SK-N-SH (cell line): ENCODE results near the gene ZNF621.

Experiments used
- EP300 ChIP-seq, 2 experiments: IDR thresholded peaks; 2 replicates each; pipeline versions ENCODE4 v1.4.0 to v1.6.1; 2012; ENCODE audit warnings: borderline replicate concordance in 1 of 2, low read depth in 1 of 2, low read length in 1 of 2
- EZH2phosphoT487 ChIP-seq: fragments of 200-600 bp; sonication (generic); IDR thresholded peaks from 2 replicates; pipeline ENCODE4 v1.6.1; 2017; ENCODE audit warnings: low read depth, mixed run types, mild to moderate bottlenecking, antibody characterized with exemption, moderate library complexity, borderline replicate concordance
- FOXM1 ChIP-seq: IDR thresholded peaks from 2 replicates; pipeline ENCODE4 v1.4.0; 2012; ENCODE audit warnings: low read depth, mild to moderate bottlenecking
- JUND ChIP-seq: IDR thresholded peaks from 2 replicates; pipeline ENCODE4 v1.4.0; 2012
- NFIC ChIP-seq: IDR thresholded peaks from 2 replicates; pipeline ENCODE4 v1.4.0; 2012; ENCODE audit warnings: borderline replicate concordance
- POLR2AphosphoS5 ChIP-seq: IDR thresholded peaks from 2 replicates; pipeline ENCODE4 v1.6.1; 2012; ENCODE audit warnings: low read depth, low read length
- RAD21 ChIP-seq: IDR thresholded peaks from 2 replicates; pipeline ENCODE4 v1.6.1; 2012; ENCODE audit warnings: mild to moderate bottlenecking, low read length
- TAF1 ChIP-seq: IDR thresholded peaks from 2 replicates; pipeline ENCODE4 v1.6.1; 2012; ENCODE audit warnings: low read depth, mild to moderate bottlenecking, low read length, moderate library complexity, borderline replicate concordance
- YY1 ChIP-seq: IDR thresholded peaks from 2 replicates; pipeline ENCODE4 v1.4.0; 2012; ENCODE audit warnings: low read depth, mild to moderate bottlenecking
- TF ChIP-seq, protein P1 (sequence below): fragments of 200-600 bp; sonication (generic); IDR thresholded peaks from 2 replicates; pipeline ENCODE4 v1.6.1; 2017; ENCODE audit warnings: antibody characterized with exemption, mild to moderate bottlenecking, moderate library complexity
- TF ChIP-seq, protein P2 (sequence below): fragments of 150-350 bp; IDR thresholded peaks from 2 replicates; pipeline ENCODE4 v1.6.1; 2017; ENCODE audit warnings: antibody characterized with exemption, low read length, low read depth, borderline replicate concordance
- TF ChIP-seq, protein P3 (sequence below): IDR thresholded peaks from 2 replicates; pipeline ENCODE4 v1.4.0; 2012; ENCODE audit warnings: low read depth
- TF ChIP-seq, protein P4 (sequence below): IDR thresholded peaks from 2 replicates; pipeline ENCODE4; 2012

DNA sequence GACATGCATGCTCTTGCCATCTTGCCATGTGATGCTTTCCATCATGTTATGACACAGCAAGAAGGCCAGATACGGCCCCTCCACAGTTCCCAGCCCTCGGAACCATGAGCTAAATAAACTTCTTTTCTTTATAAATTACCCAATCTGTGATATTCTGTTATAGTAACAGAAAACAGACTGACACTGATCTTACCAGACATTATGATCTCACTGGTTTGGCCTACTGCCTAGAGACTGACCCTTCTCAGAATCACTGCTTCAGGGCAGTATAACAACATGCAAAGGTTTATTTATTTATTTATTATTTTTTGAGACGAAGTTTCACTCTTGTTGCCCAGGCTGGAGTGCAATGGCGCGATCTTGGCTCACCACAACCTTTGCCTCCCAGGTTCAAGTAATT lies 33.8 kb upstream of the ZNF621 start:
- TF ChIP-seq, protein P1, sequence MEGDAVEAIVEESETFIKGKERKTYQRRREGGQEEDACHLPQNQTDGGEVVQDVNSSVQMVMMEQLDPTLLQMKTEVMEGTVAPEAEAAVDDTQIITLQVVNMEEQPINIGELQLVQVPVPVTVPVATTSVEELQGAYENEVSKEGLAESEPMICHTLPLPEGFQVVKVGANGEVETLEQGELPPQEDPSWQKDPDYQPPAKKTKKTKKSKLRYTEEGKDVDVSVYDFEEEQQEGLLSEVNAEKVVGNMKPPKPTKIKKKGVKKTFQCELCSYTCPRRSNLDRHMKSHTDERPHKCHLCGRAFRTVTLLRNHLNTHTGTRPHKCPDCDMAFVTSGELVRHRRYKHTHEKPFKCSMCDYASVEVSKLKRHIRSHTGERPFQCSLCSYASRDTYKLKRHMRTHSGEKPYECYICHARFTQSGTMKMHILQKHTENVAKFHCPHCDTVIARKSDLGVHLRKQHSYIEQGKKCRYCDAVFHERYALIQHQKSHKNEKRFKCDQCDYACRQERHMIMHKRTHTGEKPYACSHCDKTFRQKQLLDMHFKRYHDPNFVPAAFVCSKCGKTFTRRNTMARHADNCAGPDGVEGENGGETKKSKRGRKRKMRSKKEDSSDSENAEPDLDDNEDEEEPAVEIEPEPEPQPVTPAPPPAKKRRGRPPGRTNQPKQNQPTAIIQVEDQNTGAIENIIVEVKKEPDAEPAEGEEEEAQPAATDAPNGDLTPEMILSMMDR, result no peak
- TF ChIP-seq, protein P2, sequence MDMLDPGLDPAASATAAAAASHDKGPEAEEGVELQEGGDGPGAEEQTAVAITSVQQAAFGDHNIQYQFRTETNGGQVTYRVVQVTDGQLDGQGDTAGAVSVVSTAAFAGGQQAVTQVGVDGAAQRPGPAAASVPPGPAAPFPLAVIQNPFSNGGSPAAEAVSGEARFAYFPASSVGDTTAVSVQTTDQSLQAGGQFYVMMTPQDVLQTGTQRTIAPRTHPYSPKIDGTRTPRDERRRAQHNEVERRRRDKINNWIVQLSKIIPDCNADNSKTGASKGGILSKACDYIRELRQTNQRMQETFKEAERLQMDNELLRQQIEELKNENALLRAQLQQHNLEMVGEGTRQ, result no peak
- TF ChIP-seq EP300 (IDR thresholded peaks at IDR 0.05; ENCODE audit: borderline replicate concordance in 1 of 2, low read depth in 1 of 2, low read length in 1 of 2) (no peak), POLR2AphosphoS5 (no peak), YY1 (no peak), JUND (no peak), NFIC (no peak), RAD21 (no peak), EZH2phosphoT487 (no peak), FOXM1 (no peak), TAF1 (no peak)
- TF ChIP-seq, protein P3, sequence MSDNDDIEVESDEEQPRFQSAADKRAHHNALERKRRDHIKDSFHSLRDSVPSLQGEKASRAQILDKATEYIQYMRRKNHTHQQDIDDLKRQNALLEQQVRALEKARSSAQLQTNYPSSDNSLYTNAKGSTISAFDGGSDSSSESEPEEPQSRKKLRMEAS, result no peak
- TF ChIP-seq, protein P4, sequence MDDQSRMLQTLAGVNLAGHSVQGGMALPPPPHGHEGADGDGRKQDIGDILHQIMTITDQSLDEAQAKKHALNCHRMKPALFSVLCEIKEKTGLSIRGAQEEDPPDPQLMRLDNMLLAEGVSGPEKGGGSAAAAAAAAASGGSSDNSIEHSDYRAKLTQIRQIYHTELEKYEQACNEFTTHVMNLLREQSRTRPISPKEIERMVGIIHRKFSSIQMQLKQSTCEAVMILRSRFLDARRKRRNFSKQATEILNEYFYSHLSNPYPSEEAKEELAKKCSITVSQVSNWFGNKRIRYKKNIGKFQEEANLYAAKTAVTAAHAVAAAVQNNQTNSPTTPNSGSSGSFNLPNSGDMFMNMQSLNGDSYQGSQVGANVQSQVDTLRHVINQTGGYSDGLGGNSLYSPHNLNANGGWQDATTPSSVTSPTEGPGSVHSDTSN, result no peak
